HG03139 (cell line): ENCODE results near the gene PSMD6.
A peak's percentile ranks its signal among the peaks of the same experiment; 100 is the strongest.

Source experiments
- ATAC-seq: cut with Tn5 transposase; IDR thresholded peaks from one replicate; pipeline ENCODE4 v1.9.1; 2021; ENCODE audit not compliant: unreplicated experiment

Gene PSMD6

GRCh38 chr3:64046996-64047594, 23.8 kb upstream of the PSMD6 start:
- no peak for ATAC-seq

- ATAC-seq, result no peak
Observed at GRCh38 chr3:64046592-64046991, 23.3 kb upstream of the PSMD6 start.

DNA sequence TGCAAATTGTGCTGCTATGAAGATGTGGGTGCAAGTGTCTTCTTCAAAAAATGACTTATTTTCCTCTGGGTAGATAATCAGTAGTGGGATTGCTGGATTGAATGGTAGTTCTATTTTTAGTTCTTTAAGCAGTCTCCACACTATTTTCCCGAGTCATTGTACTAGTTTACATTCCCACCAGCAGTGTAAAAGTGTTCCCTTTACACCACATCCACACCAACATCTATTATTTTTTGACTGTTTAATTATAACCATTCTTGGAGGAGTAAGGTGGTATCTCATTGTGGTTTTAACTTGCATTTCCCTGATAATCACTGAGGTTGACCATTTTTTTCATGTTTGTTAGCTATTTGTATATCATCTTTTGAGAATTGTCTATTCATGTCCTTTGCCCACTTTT, 19.7 kb upstream of the PSMD6 start:
- no peak for ATAC-seq

DNA sequence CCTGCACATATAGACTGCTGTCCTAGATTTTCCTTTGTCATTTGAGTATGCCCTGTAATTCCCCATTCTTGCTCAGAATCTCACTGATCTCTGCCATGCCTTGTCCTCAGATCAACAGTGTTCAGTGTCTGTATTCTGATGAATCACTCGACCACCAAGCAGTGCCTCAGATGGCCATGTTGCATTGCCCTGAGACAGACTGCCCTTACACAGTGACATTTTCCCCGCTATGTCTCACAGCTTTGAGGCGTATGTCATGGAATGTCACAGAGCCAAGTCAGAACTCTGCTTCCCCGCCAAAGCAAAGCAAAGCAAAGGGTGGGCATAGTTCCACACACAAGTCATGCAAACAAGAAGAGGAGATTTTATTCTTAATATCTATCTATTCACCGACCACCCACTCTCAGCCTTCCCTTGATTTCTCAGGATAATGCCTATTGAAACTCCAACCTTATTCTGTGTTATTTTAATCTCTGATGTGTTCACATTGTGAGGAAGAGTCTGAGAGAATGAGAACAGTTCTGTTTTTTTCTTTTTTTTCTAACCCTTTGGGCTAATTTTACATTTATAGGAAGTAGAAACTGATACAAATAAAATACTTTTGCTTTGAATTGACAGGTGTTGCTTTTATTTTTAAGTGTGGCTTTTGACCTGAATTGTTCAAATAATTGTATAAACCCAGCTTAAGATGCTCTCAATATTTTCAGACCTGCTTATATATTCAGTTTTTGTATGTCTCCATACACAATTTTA, 16.9 kb upstream of the PSMD6 start:
- no peak for ATAC-seq

DNA sequence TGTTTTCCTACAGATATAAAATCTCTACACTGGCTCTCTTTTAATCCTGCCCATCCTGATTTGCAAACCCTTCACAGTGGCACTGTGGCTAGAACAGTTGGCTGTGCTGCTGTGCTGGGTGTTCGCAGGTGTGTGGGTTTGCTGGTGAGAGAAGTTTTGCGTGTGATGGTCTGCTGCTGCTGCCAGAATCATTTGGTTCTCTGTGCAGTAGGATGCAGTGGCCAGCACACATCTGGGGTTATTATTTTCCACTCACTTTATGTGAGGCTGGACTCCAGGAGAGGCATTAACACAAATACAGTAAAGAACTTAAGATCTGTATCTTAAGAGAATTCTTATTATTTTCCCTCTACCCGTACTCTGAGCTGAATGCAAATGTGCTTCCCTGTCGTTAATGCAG, 16.0 kb upstream of the PSMD6 start:
- ATAC-seq, result no peak

GRCh38 chr3:64038253-64038767, 15.0 kb upstream of the PSMD6 start:
- no peak for ATAC-seq

GRCh38 chr3:64037084-64037483, 13.8 kb upstream of the PSMD6 start:
- no peak for ATAC-seq

- no peak for ATAC-seq
Observed at GRCh38 chr3:64033069-64033468, 9.8 kb upstream of the PSMD6 start.

DNA sequence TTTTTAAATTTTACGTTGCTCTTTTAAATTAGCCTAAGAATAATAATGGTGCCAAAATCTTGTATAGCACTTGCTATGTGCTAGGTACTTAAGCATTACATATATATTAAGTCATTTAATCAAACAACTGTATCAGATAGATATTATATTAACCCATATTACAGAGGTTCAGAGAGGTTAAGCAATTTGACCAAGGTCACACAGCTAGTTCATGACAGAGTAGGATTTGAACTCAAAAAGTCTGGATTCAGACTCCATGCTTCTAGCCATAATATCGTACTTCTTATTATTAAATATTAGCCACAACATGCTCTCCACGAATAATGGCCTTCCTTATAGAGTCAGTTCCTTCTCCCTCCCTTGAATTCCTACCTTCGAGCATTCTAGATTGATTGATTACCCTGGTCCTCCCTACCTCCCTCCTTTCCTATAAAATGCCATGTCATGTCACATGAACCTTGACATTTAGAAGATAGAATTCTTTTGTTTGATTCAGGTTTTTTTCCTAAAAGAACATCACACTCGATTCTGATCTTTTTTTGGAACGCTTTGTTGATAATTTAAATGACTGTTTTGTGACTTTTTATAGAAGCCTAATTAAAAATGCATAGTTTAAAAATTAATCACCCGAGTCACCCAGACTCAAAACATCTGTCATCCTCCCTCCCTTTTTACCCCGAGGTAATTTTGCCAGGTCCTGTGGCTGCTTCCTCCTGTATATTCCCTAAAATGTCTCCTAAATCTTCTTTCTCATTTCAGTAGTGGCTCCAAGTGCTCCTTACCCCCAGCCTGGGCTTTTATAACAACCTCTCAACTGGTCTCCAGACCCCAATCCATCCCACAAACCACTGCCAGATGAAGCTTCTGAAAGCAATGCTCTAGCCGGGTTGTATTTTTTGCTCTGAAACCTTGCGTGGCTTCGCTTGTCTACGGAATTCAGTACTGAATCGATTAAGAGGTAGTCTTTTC, 8.5 kb upstream of the PSMD6 start:
- ATAC-seq, result no peak

DNA sequence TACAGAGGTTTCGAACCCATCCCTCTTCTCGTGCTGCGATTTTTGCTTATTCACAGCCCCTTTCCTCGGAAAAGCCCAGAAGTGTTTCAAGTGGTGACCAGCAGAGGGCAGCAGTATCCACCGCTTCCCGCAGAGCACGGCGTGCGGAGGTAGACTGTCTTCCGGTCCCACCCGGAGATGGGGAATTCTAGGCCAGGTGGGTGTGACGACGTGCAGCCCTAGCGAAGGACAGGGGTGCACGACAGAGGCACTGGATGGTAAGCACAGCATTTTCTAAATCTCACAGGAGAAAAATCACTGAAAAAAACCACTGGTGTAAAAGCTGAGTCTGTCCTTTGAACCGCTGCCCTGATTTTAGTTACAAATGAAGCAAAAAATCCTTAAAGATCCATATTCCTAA, 7.4 kb upstream of the PSMD6 start:
- ATAC-seq, result peak; percentile 98

GRCh38 chr3:64029287-64029686, 6.0 kb upstream of the PSMD6 start:
- ATAC-seq, result no peak

DNA sequence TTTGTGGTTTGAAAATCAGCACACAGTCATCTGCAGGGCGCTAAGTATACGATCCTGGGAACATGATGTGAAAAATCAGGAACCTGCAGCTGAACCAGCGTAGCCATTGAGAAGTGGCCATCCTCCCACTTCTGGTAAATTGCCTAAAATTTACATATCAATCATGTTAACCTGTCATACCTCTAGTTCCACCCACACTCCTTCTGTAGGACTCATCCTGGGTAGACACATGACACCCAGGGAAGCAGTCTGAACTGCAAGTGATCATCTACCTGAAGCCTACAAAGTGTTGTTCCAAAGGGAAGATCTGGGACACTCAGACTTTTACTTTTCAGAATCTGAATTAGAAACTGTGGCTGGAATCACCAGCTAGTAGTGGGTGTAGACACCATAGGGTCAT, 5.5 kb upstream of the PSMD6 start:
- ATAC-seq, result no peak

- ATAC-seq, result no peak
Observed at GRCh38 chr3:64027658-64028057, 4.4 kb upstream of the PSMD6 start.

DNA sequence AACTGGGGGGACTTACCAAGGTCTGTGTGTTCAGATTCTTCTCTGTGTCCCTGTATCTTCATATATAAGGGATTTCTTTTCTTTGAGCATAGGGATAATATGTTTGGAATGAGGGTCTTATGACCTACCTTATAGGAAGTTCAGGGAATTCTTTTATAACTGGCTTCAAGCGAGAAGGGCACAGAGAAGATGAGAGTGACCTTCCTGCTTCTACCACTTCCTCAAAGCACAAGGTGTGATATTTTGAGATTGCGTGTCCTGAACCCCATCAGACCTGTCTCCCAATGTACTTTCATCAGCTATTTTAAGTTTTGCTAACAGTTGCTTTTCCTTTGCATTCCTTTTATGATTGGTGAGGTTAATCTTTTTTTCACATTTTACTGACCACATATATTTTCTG, 3.1 kb upstream of the PSMD6 start:
- no peak for ATAC-seq

- no peak for ATAC-seq
Observed at GRCh38 chr3:64023861-64024223, 548 bp upstream of the PSMD6 start.

GRCh38 chr3:64022451-64023186, 675 bp downstream of the PSMD6 start:
- ATAC-seq, result no peak

DNA sequence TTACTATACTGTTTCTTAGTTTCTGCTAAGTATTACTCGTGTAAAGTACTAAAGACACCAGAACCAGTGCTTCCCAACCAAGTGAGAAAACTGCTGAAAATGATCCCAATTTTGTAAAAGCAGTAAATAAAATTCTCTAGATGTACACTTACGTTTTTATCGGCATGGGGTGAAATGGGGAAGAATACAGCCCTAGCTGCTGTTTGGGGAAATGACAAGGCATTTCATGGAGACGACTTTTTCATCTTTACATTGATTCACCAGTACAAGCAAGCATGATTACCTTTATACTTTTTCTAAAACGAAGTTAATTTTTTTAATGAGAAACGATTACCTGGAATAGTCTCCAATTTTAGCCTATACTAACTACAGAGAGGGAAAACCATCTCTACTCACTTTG, 1.4 kb downstream of the PSMD6 start:
- no peak for ATAC-seq

GRCh38 chr3:64019879-64020278, 3.4 kb downstream of the PSMD6 start:
- ATAC-seq, result no peak

DNA sequence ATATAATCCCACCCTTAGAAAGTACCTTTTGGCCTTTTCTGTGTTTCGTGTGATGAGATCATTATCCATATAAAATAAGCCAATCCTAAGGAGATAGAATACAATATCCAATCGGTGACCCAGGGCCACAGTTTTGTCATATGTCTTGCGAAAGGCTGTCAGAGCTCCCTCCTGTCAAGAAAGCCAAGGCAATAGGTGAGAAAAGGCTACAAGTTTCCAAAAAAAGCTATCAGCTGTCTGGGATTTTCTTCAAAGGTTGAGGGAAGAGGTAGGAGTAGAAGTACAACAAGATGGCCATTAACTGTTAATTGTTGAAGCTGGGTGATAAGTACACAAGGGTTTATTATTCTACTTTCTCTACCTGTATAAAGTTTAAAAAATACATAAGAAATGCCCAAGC, 4.0 kb downstream of the PSMD6 start:
- no peak for ATAC-seq

GRCh38 chr3:64016941-64017620, 6.2 kb downstream of the PSMD6 start:
- no peak for ATAC-seq
